Activated T-cell treated with anti-CD3 and anti-CD28 coated beads, Interleukin-2, amount 50 U/mL, for 1 hour (primary cell): Measurements from ENCODE around the gene TMEM52.

Experiments used
- DNase-seq: peaks from one replicate; pipeline ENCODE4 v3.0.0-alpha.2; 2020

Gene TMEM52

GRCh38 chr1:1918901-1919303 is at the start of gene TMEM52:
Gene TMEM52 (minus strand): TSS chr1:1919279. CDS start chr1:1919265, 14 bp downstream.
- DNase-seq = no peak

- DNase-seq = no peak
Observed at GRCh38 chr1:1967879-1968278, 48.8 kb upstream of the TMEM52 start.

GRCh38 chr1:1967151-1967550 is 48.1 kb upstream of the TMEM52 start:
- no peak for DNase-seq

- DNase-seq = no peak
Observed at GRCh38 chr1:1966071-1966740, 47.1 kb upstream of the TMEM52 start.

GRCh38 chr1:1965546-1965945 is 46.5 kb upstream of the TMEM52 start:
- DNase-seq = no peak

GRCh38 chr1:1964811-1965210 is 45.7 kb upstream of the TMEM52 start:
- no peak for DNase-seq

GRCh38 chr1:1963570-1963969 is 44.5 kb upstream of the TMEM52 start:
- no peak for DNase-seq

- DNase-seq = no peak
Observed at GRCh38 chr1:1962752-1963151, 43.7 kb upstream of the TMEM52 start.

- no peak for DNase-seq
Observed at GRCh38 chr1:1960480-1961196, 41.6 kb upstream of the TMEM52 start.

GRCh38 chr1:1959840-1960479 is 40.9 kb upstream of the TMEM52 start:
- DNase-seq = peak; percentile 67

GRCh38 chr1:1959459-1959839 is 40.4 kb upstream of the TMEM52 start:
- DNase-seq = no peak

- DNase-seq = no peak
Observed at GRCh38 chr1:1958071-1958541, 39.0 kb upstream of the TMEM52 start.

- no peak for DNase-seq
Observed at GRCh38 chr1:1957533-1957961, 38.5 kb upstream of the TMEM52 start.

GRCh38 chr1:1956586-1957532 is 37.8 kb upstream of the TMEM52 start:
- no peak for DNase-seq

GRCh38 chr1:1956101-1956500 is 37.0 kb upstream of the TMEM52 start:
- DNase-seq = no peak

- no peak for DNase-seq
Observed at GRCh38 chr1:1955621-1956094, 36.6 kb upstream of the TMEM52 start.

GRCh38 chr1:1954831-1955441 is 35.9 kb upstream of the TMEM52 start:
- no peak for DNase-seq

GRCh38 chr1:1954015-1954414 is 34.9 kb upstream of the TMEM52 start:
- DNase-seq = no peak

GRCh38 chr1:1950940-1951339 is 31.9 kb upstream of the TMEM52 start:
- DNase-seq = no peak

GRCh38 chr1:1948783-1949182 is 29.7 kb upstream of the TMEM52 start:
- no peak for DNase-seq

- DNase-seq = no peak
Observed at GRCh38 chr1:1947493-1947892, 28.4 kb upstream of the TMEM52 start.

- DNase-seq = no peak
Observed at GRCh38 chr1:1946540-1946939, 27.5 kb upstream of the TMEM52 start.
